Measurements from ENCODE around the gene CAGE1.

DNA sequence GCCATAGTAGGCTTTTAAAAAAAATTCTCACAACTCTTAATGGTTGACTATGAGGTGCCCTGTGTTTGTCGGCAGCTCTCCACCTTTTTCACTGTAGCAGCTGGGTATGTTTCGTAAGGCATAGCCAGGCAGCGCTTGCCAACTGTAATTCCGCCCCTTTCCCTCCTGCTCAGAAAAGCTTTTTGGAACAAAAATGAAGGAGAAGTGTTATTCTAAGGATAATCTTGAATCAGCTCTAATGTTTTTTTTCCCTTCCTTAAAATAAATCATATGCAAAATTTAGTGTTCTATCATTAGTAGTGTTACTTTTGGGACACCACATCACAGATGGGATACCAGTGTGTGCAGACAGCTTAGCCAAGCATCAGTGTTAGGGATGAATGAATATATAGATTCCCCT, 21.3 kb upstream of the CAGE1 start:
- TF ChIP-seq, protein P1, sequence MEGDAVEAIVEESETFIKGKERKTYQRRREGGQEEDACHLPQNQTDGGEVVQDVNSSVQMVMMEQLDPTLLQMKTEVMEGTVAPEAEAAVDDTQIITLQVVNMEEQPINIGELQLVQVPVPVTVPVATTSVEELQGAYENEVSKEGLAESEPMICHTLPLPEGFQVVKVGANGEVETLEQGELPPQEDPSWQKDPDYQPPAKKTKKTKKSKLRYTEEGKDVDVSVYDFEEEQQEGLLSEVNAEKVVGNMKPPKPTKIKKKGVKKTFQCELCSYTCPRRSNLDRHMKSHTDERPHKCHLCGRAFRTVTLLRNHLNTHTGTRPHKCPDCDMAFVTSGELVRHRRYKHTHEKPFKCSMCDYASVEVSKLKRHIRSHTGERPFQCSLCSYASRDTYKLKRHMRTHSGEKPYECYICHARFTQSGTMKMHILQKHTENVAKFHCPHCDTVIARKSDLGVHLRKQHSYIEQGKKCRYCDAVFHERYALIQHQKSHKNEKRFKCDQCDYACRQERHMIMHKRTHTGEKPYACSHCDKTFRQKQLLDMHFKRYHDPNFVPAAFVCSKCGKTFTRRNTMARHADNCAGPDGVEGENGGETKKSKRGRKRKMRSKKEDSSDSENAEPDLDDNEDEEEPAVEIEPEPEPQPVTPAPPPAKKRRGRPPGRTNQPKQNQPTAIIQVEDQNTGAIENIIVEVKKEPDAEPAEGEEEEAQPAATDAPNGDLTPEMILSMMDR (IDR thresholded peaks at IDR 0.05), result no peak
- no peak for TF ChIP-seq POLR2A (IDR thresholded peaks at IDR 0.05)
- TF ChIP-seq POLR2AphosphoS5 (IDR thresholded peaks at IDR 0.05; ENCODE audit: insufficient read depth in 1 of 2, low read depth in 1 of 2), result no peak
